ENCODE results near the gene GGT5. TPM values are rescaled to one million over a fixed set of nuclear protein-coding genes. Genes with fewer than 3 reads are reported as not detected.
A peak's percentile ranks its signal among the peaks of the same experiment; 100 is the strongest.
"Not testable (repeated sequence)": the region's sequence is repeated elsewhere in the genome, so short reads cannot be mapped to it uniquely, and the experiment has no call there.

The GGT5 gene
- total and polyA plus RNA-seq, 4 donors = 6.3 to 35.0 (median 20.2) TPM

DNA sequence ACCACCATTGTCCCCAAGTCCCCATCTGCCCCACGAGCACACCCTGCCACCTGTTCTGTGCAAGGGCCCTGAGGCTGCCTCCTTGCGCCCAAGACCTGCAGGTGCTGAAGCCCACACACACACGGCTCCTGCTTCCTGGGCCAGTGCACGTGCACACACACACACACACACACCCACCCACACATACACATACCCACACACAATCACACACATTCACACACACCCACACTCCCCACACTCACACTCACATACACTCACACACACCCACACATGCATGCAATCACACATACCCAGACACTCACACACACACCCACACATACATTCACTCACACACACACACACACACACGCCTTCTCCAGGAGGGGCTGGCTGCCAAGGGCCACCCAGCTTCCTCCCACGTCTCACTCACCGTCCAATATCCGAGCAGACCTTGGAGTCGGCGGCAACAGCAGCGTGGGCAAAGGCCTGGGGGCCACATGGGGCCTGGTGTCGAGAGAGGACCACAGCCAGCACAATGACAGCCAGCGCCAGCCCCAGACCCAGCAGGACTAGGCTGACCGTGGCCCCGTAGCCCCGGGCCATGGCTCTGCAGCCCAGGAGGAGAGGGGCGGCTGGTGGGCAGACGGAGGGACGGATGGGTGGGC is 616 bp downstream of the GGT5 start:
- Histone ChIP-seq H3K4me3 (ENCODE audit: low read depth in 1 of 3, low read length in 3 of 3) (peak overlapping the region in 1 of 3 donors; percentile 14), H3K27me3 (ENCODE audit: control insufficient read depth in 4 of 4, insufficient read depth in 4 of 4, low read length in 3 of 4) (no peaks in the 10 kb centered on the region), H3K4me1 (ENCODE audit: control insufficient read depth in 4 of 4, insufficient read depth in 4 of 4, low read length in 3 of 4) (peaks cover 0 to 10% (median 3%) of the 10 kb centered on the region in 4 donors), H3K36me3 (ENCODE audit: control insufficient read depth in 4 of 4, insufficient read depth in 3 of 4, low read depth in 1 of 4, low read length in 3 of 4) (no peaks in the 10 kb centered on the region), H3K27ac (ENCODE audit: low read depth in 1 of 2, low read length in 2 of 2) (peak overlapping the region; percentile 31 to 40), H3K9me3 (ENCODE audit: control insufficient read depth in 4 of 4, low read length in 3 of 4) (no peaks in the 10 kb centered on the region), H3K9ac (ENCODE audit: low read depth in 1 of 2, low read length in 2 of 2) (no peak overlapping the region)
- WGBS = 79% methylated on average over 19 of the region's 19 CpGs
- no peak for DNase-seq (ENCODE audit: low spot score)
- TF ChIP-seq TAF1 (conservative IDR thresholded peaks at IDR 0.05) = no peak
- TF ChIP-seq ATF3 (IDR thresholded peaks at IDR 0.05) = no peak

GRCh38 chr22:24243417-24243816 is 1.5 kb downstream of the GGT5 start:
- not testable (repeated sequence) for H3K9ac ChIP-seq (ENCODE audit: low read depth in 1 of 2, low read length in 2 of 2); H3K36me3 ChIP-seq (ENCODE audit: control insufficient read depth in 4 of 4, insufficient read depth in 3 of 4, low read depth in 1 of 4, low read length in 3 of 4); DNase-seq (ENCODE audit: low spot score); H3K4me3 ChIP-seq (ENCODE audit: low read depth in 1 of 3, low read length in 3 of 3); H3K9me3 ChIP-seq (ENCODE audit: control insufficient read depth in 4 of 4, low read length in 3 of 4); H3K27me3 ChIP-seq (ENCODE audit: control insufficient read depth in 4 of 4, insufficient read depth in 4 of 4, low read length in 3 of 4)
- WGBS = 68% methylated on average over 3 of the region's 3 CpGs
- peaks cover 0 to 10% (median 3%) of the 10 kb centered on the region in 4 donors for H3K4me1 ChIP-seq (ENCODE audit: control insufficient read depth in 4 of 4, insufficient read depth in 4 of 4, low read length in 3 of 4)
- peak overlapping the region; percentile 4 for H3K27ac ChIP-seq (ENCODE audit: low read depth in 1 of 2, low read length in 2 of 2)

GRCh38 chr22:24240985-24241692 is 3.7 kb downstream of the GGT5 start:
- not testable (repeated sequence) for H3K4me3 ChIP-seq (ENCODE audit: low read depth in 1 of 3, low read length in 3 of 3); H3K27ac ChIP-seq (ENCODE audit: low read depth in 1 of 2, low read length in 2 of 2); DNase-seq (ENCODE audit: low spot score); H3K4me1 ChIP-seq (ENCODE audit: control insufficient read depth in 4 of 4, insufficient read depth in 4 of 4, low read length in 3 of 4); H3K9me3 ChIP-seq (ENCODE audit: control insufficient read depth in 4 of 4, low read length in 3 of 4); H3K27me3 ChIP-seq (ENCODE audit: control insufficient read depth in 4 of 4, insufficient read depth in 4 of 4, low read length in 3 of 4); H3K9ac ChIP-seq (ENCODE audit: low read depth in 1 of 2, low read length in 2 of 2); H3K36me3 ChIP-seq (ENCODE audit: control insufficient read depth in 4 of 4, insufficient read depth in 3 of 4, low read depth in 1 of 4, low read length in 3 of 4)
- WGBS = 78% methylated on average over 9 of the region's 9 CpGs

GRCh38 chr22:24240381-24240780 is 4.5 kb downstream of the GGT5 start:
- TF ChIP-seq FOXA2 (IDR thresholded peaks at IDR 0.05) (no peak), ATF3 (IDR thresholded peaks at IDR 0.05) (no peak), JUND (IDR thresholded peaks at IDR 0.05) (no peak), HNF4A (conservative IDR thresholded peaks at IDR 0.05) (no peak), NR2F2 (IDR thresholded peaks at IDR 0.05) (no peak), GABPA (IDR thresholded peaks at IDR 0.05 in 1 of 2, conservative IDR thresholded peaks at IDR 0.05 in 1 of 2) (no peak), RAD21 (IDR thresholded peaks at IDR 0.05) (no peak), SP1 (IDR thresholded peaks at IDR 0.05) (no peak)
- no peaks in the 10 kb centered on the region for H3K27me3 ChIP-seq (ENCODE audit: control insufficient read depth in 4 of 4, insufficient read depth in 4 of 4, low read length in 3 of 4)
- no peak overlapping the region for H3K27ac ChIP-seq (ENCODE audit: low read depth in 1 of 2, low read length in 2 of 2)
- no peak for DNase-seq (ENCODE audit: low spot score)
- peaks cover 0 to 4% (median 2%) of the 10 kb centered on the region in 4 donors for H3K4me1 ChIP-seq (ENCODE audit: control insufficient read depth in 4 of 4, insufficient read depth in 4 of 4, low read length in 3 of 4)
- WGBS = 93% methylated on average over 6 of the region's 6 CpGs
- no peak overlapping the region for H3K4me3 ChIP-seq (ENCODE audit: low read depth in 1 of 3, low read length in 3 of 3)
- no peaks in the 10 kb centered on the region for H3K9me3 ChIP-seq (ENCODE audit: control insufficient read depth in 4 of 4, low read length in 3 of 4)
- H3K9ac ChIP-seq (ENCODE audit: low read depth in 1 of 2, low read length in 2 of 2) = no peak overlapping the region
- H3K36me3 ChIP-seq (ENCODE audit: control insufficient read depth in 4 of 4, insufficient read depth in 3 of 4, low read depth in 1 of 4, low read length in 3 of 4) = no peaks in the 10 kb centered on the region

- H3K27ac ChIP-seq (ENCODE audit: low read depth in 1 of 2, low read length in 2 of 2); H3K4me1 ChIP-seq (ENCODE audit: control insufficient read depth in 4 of 4, insufficient read depth in 4 of 4, low read length in 3 of 4); H3K4me3 ChIP-seq (ENCODE audit: low read depth in 1 of 3, low read length in 3 of 3); H3K9me3 ChIP-seq (ENCODE audit: control insufficient read depth in 4 of 4, low read length in 3 of 4); DNase-seq (ENCODE audit: low spot score); H3K36me3 ChIP-seq (ENCODE audit: control insufficient read depth in 4 of 4, insufficient read depth in 3 of 4, low read depth in 1 of 4, low read length in 3 of 4); H3K27me3 ChIP-seq (ENCODE audit: control insufficient read depth in 4 of 4, insufficient read depth in 4 of 4, low read length in 3 of 4); H3K9ac ChIP-seq (ENCODE audit: low read depth in 1 of 2, low read length in 2 of 2): not testable (repeated sequence)
- WGBS = 93% methylated on average over 13 of the region's 13 CpGs
These were observed 6.7 kb downstream of the GGT5 start for GRCh38 chr22:24238101-24238694.

Data from liver (tissue), 9 donors.